ENCODE results near the gene RUBCNL. TPM values are rescaled to one million over a fixed set of nuclear protein-coding genes. Genes with fewer than 3 reads are reported as not detected.

Gene RUBCNL
- total RNA-seq, 1 experiment from 2014 or later: 1.9 TPM

DNA sequence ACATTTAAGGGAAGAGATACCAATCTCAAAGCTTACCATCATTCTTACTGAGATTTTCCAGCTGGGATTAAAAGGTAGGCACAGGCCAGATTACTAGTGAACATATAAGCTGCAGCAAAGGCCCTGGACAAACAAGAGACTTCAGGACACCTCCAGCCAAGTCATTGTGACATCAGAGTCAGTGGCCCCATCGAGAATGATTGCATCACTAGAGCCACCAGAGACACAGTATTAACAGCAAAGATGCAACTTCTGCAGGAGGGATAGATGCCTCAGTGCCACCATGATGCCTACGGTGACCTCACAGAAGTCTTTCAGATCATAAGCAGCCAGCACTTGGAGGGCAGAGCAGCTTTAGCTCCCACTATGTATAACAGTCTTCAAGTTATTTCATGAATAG, 8.6 kb downstream of the RUBCNL start:
- no peaks in the 10 kb centered on the region for H3K27me3 Mint-ChIP-seq (ENCODE audit: low read depth)
- TF ChIP-seq KAT7 (CRISPR knock-in tag; IDR thresholded peaks at IDR 0.05; ENCODE audit: borderline replicate concordance) (no peak), TEAD4 (CRISPR knock-in tag; IDR thresholded peaks at IDR 0.05) (no peak), ZNF396 (CRISPR knock-in tag; IDR thresholded peaks at IDR 0.05; ENCODE audit: borderline replicate concordance) (no peak), ZNF423 (CRISPR knock-in tag; IDR thresholded peaks at IDR 0.05) (no peak), NR1H2 (CRISPR knock-in tag; IDR thresholded peaks at IDR 0.05) (no peak), OVOL2 (CRISPR knock-in tag; IDR thresholded peaks at IDR 0.05; ENCODE audit: borderline replicate concordance) (no peak), PRRX2 (CRISPR knock-in tag; IDR thresholded peaks at IDR 0.05) (no peak), NR3C1 (CRISPR knock-in tag; conservative IDR thresholded peaks at IDR 0.05; ENCODE audit: low read depth) (no peak), ZNF138 (CRISPR knock-in tag; conservative IDR thresholded peaks at IDR 0.05) (no peak), FOXK1 (CRISPR knock-in tag; IDR thresholded peaks at IDR 0.05) (no peak), ZBTB21 (CRISPR knock-in tag; IDR thresholded peaks at IDR 0.05; ENCODE audit: borderline replicate concordance) (no peak)
- TF ChIP-seq, protein P1, sequence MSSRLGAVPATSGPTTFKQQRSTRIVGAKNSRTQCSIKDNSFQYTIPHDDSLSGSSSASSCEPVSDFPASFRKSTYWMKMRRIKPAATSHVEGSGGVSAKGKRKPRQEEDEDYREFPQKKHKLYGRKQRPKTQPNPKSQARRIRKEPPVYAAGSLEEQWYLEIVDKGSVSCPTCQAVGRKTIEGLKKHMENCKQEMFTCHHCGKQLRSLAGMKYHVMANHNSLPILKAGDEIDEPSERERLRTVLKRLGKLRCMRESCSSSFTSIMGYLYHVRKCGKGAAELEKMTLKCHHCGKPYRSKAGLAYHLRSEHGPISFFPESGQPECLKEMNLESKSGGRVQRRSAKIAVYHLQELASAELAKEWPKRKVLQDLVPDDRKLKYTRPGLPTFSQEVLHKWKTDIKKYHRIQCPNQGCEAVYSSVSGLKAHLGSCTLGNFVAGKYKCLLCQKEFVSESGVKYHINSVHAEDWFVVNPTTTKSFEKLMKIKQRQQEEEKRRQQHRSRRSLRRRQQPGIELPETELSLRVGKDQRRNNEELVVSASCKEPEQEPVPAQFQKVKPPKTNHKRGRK (CRISPR knock-in tag; IDR thresholded peaks at IDR 0.05; ENCODE audit: borderline replicate concordance): no peak
- TF ChIP-seq, protein P2, sequence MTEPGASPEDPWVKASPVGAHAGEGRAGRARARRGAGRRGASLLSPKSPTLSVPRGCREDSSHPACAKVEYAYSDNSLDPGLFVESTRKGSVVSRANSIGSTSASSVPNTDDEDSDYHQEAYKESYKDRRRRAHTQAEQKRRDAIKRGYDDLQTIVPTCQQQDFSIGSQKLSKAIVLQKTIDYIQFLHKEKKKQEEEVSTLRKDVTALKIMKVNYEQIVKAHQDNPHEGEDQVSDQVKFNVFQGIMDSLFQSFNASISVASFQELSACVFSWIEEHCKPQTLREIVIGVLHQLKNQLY (CRISPR knock-in tag; IDR thresholded peaks at IDR 0.05): no peak
- TF ChIP-seq, protein P3, sequence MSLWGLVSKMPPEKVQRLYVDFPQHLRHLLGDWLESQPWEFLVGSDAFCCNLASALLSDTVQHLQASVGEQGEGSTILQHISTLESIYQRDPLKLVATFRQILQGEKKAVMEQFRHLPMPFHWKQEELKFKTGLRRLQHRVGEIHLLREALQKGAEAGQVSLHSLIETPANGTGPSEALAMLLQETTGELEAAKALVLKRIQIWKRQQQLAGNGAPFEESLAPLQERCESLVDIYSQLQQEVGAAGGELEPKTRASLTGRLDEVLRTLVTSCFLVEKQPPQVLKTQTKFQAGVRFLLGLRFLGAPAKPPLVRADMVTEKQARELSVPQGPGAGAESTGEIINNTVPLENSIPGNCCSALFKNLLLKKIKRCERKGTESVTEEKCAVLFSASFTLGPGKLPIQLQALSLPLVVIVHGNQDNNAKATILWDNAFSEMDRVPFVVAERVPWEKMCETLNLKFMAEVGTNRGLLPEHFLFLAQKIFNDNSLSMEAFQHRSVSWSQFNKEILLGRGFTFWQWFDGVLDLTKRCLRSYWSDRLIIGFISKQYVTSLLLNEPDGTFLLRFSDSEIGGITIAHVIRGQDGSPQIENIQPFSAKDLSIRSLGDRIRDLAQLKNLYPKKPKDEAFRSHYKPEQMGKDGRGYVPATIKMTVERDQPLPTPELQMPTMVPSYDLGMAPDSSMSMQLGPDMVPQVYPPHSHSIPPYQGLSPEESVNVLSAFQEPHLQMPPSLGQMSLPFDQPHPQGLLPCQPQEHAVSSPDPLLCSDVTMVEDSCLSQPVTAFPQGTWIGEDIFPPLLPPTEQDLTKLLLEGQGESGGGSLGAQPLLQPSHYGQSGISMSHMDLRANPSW (CRISPR knock-in tag; conservative IDR thresholded peaks at IDR 0.05; ENCODE audit: low read depth): no peak
- TF ChIP-seq, protein P4, sequence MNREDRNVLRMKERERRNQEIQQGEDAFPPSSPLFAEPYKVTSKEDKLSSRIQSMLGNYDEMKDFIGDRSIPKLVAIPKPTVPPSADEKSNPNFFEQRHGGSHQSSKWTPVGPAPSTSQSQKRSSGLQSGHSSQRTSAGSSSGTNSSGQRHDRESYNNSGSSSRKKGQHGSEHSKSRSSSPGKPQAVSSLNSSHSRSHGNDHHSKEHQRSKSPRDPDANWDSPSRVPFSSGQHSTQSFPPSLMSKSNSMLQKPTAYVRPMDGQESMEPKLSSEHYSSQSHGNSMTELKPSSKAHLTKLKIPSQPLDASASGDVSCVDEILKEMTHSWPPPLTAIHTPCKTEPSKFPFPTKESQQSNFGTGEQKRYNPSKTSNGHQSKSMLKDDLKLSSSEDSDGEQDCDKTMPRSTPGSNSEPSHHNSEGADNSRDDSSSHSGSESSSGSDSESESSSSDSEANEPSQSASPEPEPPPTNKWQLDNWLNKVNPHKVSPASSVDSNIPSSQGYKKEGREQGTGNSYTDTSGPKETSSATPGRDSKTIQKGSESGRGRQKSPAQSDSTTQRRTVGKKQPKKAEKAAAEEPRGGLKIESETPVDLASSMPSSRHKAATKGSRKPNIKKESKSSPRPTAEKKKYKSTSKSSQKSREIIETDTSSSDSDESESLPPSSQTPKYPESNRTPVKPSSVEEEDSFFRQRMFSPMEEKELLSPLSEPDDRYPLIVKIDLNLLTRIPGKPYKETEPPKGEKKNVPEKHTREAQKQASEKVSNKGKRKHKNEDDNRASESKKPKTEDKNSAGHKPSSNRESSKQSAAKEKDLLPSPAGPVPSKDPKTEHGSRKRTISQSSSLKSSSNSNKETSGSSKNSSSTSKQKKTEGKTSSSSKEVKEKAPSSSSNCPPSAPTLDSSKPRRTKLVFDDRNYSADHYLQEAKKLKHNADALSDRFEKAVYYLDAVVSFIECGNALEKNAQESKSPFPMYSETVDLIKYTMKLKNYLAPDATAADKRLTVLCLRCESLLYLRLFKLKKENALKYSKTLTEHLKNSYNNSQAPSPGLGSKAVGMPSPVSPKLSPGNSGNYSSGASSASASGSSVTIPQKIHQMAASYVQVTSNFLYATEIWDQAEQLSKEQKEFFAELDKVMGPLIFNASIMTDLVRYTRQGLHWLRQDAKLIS (CRISPR knock-in tag; IDR thresholded peaks at IDR 0.05; ENCODE audit: borderline replicate concordance): no peak
- H3K4me1 Mint-ChIP-seq: no peaks in the 10 kb centered on the region
- H3K27ac Mint-ChIP-seq: no peak overlapping the region
- ChIA-PET POLR2A (no interaction called here), CTCF (no interaction called here)
- no peaks in the 10 kb centered on the region for H3K9me3 Mint-ChIP-seq
- H3K36me3 Mint-ChIP-seq: no peaks in the 10 kb centered on the region
- no peak overlapping the region for H3K4me3 Mint-ChIP-seq
- ATAC-seq (no peak), DNase-seq (ENCODE audit: low spot score) (no peak)

DNA sequence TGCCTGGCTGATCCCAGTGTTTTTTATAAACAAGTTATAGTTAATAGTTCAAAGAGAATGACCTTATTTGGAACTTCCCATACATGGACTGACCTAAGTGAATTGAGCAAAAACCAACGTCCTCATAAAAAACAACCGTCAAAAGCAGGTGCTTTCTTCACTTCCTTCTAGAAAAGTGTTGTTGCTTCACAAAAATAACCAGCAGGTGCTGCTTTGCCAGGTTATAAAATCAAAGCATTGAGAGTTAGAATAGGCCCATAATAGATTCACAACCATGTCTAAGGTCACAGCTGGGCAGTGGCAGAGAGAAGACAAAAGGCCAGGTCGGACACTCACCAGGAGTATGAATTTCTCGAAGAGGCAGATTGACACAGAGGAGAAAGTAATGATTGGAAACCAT, 9.5 kb downstream of the RUBCNL start:
- Mint-ChIP-seq H3K9me3 (no peaks in the 10 kb centered on the region), H3K36me3 (no peaks in the 10 kb centered on the region), H3K27ac (no peak overlapping the region), H3K27me3 (ENCODE audit: low read depth) (no peaks in the 10 kb centered on the region), H3K4me3 (no peak overlapping the region), H3K4me1 (no peaks in the 10 kb centered on the region)
- DNase-seq (ENCODE audit: low spot score): no peak
- ATAC-seq: no peak
- CTCF ChIA-PET: no interaction called here
- POLR2A ChIA-PET: no interaction called here
- TF ChIP-seq, protein P2 (CRISPR knock-in tag; IDR thresholded peaks at IDR 0.05): no peak

Data from WTC11 (cell line).